Esophagus muscularis mucosa (tissue), 4 donors: Measurements from ENCODE around the gene HOXC11. TPM values are rescaled to one million over a fixed set of nuclear protein-coding genes. Genes with fewer than 3 reads are reported as not detected.

Experiments
- DNase-seq: peaks from one replicate; pipeline ENCODE4 v3.0.0-alpha.2; 2017; ENCODE audit errors: extremely low spot score
- H3K27ac ChIP-seq, 4 donors: fragments of 200-600 bp; sonication (generic); replicated peaks in 1 of 4; 1 replicate in 3 of 4; 2 replicates in 1 of 4; pipeline ENCODE4 v1.5.1; 2016 to 2019; ENCODE audit warnings: mild to moderate bottlenecking in 1 of 4
- H3K27me3 ChIP-seq, 4 donors: fragments of 200-600 bp; sonication (generic); one replicate each; pipeline versions ENCODE4 v1.5.1 to v1.6.0; 2016 to 2019
- H3K36me3 ChIP-seq, 4 donors: fragments of 200-600 bp; sonication (generic); one replicate each; pipeline ENCODE4 v1.5.1; 2016 to 2019
- H3K4me1 ChIP-seq, 4 donors: fragments of 200-600 bp; sonication (generic); one replicate each; pipeline ENCODE4 v1.5.1; 2016 to 2019
- H3K4me3 ChIP-seq, 4 donors: fragments of 200-600 bp; sonication (generic); 1 replicate in 2 of 4; 2 replicates in 2 of 4; pipeline ENCODE4 v1.5.1; 2016 to 2019; ENCODE audit warnings: mild to moderate bottlenecking in 4 of 4, moderate library complexity in 1 of 4
- H3K9me3 ChIP-seq, 4 donors: fragments of 200-600 bp; sonication (generic); 1 replicate in 3 of 4; 2 replicates in 1 of 4; pipeline ENCODE4 v1.5.1; 2016 to 2019
- EP300 ChIP-seq: sonication (generic); formaldehyde crosslinking; IDR thresholded peaks from one replicate; pipeline ENCODE4 v1.6.1; 2017; ENCODE audit warnings: antibody characterized with exemption
- POLR2A ChIP-seq: fragments of 450-650 bp; IDR thresholded peaks from one replicate; pipeline ENCODE4 v1.6.1; 2017; ENCODE audit warnings: antibody characterized with exemption, moderate library complexity, mild to moderate bottlenecking, low read depth
- POLR2AphosphoS5 ChIP-seq, 2 donors: sonication (generic); formaldehyde crosslinking; IDR thresholded peaks; one replicate each; pipeline ENCODE4 v1.6.1; 2017; ENCODE audit warnings: antibody characterized with exemption in 2 of 2
- WGBS: methylation state at CpG from one replicate; pipeline ENCODE4 v1.1.5; 2018; 5-methylcytosine and 5-hydroxymethylcytosine counted together
- intact Hi-C: fragments of 100-400 bp; cut with DNase I; formaldehyde crosslinking; loops from one replicate; pipeline ENCODE4 v1.15.1; 2023
- total RNA-seq, 4 donors: library from RNA; depleted of rRNA; stranded (reverse); fragments of >200 nt; gene quantifications; one replicate each; pipeline versions ENCODE4 v1.1.0 to v1.2.1, GENCODE V29; 2016
- TF ChIP-seq, protein P1 (sequence below), 3 experiments: fragments of 200-600 bp in 2 of 3; fragments of 450-650 bp in 1 of 3; sonication (generic) in 2 of 3; IDR thresholded peaks; one replicate each; pipeline ENCODE4 v1.5.1; 2017 to 2019; ENCODE audit warnings: antibody characterized with exemption in 3 of 3, mild to moderate bottlenecking in 2 of 3, moderate library complexity in 1 of 3

The HOXC11 gene
- total RNA-seq, 4 donors from 2014 or later = not detected

DNA sequence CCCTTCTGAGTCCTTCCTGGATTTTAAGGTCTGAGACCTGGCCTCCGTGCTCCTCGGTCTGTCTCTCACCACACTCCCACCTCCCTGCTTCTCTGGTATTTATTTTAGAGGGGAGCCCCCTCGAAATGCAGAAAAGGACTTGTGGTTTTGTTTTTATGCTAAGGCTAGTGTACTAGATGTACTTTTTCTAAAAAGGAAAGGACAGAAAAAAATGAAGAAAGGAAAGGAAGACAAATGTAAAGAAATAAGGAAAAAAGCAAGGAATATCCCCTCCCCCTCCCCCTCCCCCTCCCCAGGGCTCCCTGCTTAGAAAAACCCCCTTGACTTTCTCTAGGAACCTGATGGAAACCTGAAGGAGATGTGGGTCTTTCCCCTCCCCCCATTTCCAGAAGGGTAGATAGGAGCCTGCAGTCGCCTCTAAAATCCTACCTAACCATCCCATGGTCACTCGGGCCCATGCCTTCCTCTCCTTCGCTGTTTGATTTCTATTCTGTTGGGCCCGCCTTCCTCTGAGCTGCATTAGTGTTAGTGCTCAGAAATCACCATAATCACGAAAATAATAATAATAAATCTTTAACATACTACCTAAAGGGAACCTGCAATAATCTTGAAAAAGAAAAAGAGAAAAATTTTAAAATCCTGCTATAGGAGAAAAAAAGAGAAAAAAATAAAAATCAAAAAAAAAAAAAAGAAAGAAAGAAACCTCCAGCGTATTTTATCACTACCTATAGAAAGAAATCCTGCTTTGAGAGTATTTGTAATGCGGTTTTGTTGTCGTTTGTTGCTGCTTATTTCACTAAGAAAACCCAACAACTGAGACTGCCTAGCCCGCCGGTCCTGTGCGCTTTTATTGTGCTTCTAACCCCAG lies 39.0 kb downstream of the HOXC11 start:
- intact Hi-C loops = loop anchor here (10.0 kb wide), 1 partner anchor 353 kb away; the partner anchor contains the start of gene GPR84
- Histone ChIP-seq H3K9me3 (no peaks in the 10 kb centered on the region), H3K27ac (no peak overlapping the region), H3K4me3 (no peak overlapping the region), H3K4me1 (peaks cover 14 to 58% (median 31%) of the 10 kb centered on the region in 4 donors), H3K27me3 (peaks cover 11 to 99% (median 88%) of the 10 kb centered on the region in 4 donors), H3K36me3 (no peaks in the 10 kb centered on the region)
- WGBS = 28% methylated on average over 14 of the region's 14 CpGs
- TF ChIP-seq POLR2AphosphoS5 (IDR thresholded peaks at IDR 0.05) = no peak
- no peak for TF ChIP-seq EP300
- no peak for TF ChIP-seq POLR2A
- TF ChIP-seq, protein P1, sequence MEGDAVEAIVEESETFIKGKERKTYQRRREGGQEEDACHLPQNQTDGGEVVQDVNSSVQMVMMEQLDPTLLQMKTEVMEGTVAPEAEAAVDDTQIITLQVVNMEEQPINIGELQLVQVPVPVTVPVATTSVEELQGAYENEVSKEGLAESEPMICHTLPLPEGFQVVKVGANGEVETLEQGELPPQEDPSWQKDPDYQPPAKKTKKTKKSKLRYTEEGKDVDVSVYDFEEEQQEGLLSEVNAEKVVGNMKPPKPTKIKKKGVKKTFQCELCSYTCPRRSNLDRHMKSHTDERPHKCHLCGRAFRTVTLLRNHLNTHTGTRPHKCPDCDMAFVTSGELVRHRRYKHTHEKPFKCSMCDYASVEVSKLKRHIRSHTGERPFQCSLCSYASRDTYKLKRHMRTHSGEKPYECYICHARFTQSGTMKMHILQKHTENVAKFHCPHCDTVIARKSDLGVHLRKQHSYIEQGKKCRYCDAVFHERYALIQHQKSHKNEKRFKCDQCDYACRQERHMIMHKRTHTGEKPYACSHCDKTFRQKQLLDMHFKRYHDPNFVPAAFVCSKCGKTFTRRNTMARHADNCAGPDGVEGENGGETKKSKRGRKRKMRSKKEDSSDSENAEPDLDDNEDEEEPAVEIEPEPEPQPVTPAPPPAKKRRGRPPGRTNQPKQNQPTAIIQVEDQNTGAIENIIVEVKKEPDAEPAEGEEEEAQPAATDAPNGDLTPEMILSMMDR (IDR thresholded peaks at IDR 0.05) = no peak
- DNase-seq = no peak

GRCh38 chr12:54012631-54013409 lies 39.9 kb downstream of the HOXC11 start:
- H3K9me3 ChIP-seq = no peaks in the 10 kb centered on the region
- intact Hi-C loops = loop anchor here (10.0 kb wide), 1 partner anchor 352 kb away; the partner anchor contains the start of gene GPR84
- TF ChIP-seq POLR2A (no peak), EP300 (no peak), POLR2AphosphoS5 (IDR thresholded peaks at IDR 0.05) (no peak)
- TF ChIP-seq, protein P1 (IDR thresholded peaks at IDR 0.05) = no peak
- DNase-seq = no peak
- peaks cover 11 to 99% (median 87%) of the 10 kb centered on the region in 4 donors for H3K27me3 ChIP-seq
- no peak overlapping the region for H3K27ac ChIP-seq
- no peak overlapping the region for H3K4me3 ChIP-seq
- no peaks in the 10 kb centered on the region for H3K36me3 ChIP-seq
- H3K4me1 ChIP-seq = peaks cover 22 to 67% (median 41%) of the 10 kb centered on the region in 4 donors
- 31% methylated on average over 6 of the region's 6 CpGs for WGBS

- intact Hi-C loops = loop anchor here (10.0 kb wide), 1 partner anchor 350 kb away; the partner anchor contains the start of gene GPR84
- Histone ChIP-seq H3K27ac (no peak overlapping the region), H3K27me3 (peaks cover 5 to 100% (median 81%) of the 10 kb centered on the region in 4 donors), H3K4me1 (peaks cover 20 to 72% (median 49%) of the 10 kb centered on the region in 4 donors), H3K9me3 (no peaks in the 10 kb centered on the region), H3K36me3 (no peaks in the 10 kb centered on the region), H3K4me3 (peak overlapping the region; percentile 5 to 38 (median 25))
- WGBS = 6% methylated on average over 35 of the region's 36 CpGs
- DNase-seq = no peak
- TF ChIP-seq, protein P1 (IDR thresholded peaks at IDR 0.05) = no peak
- no peak for TF ChIP-seq EP300
- TF ChIP-seq POLR2AphosphoS5 (IDR thresholded peaks at IDR 0.05) = no peak
- no peak for TF ChIP-seq POLR2A
Observed at GRCh38 chr12:54014377-54015017, 41.6 kb downstream of the HOXC11 start.

GRCh38 chr12:54015018-54015931 lies 42.3 kb downstream of the HOXC11 start:
- peaks cover 22 to 74% (median 50%) of the 10 kb centered on the region in 4 donors for H3K4me1 ChIP-seq
- H3K27me3 ChIP-seq = peaks cover 0 to 100% (median 74%) of the 10 kb centered on the region in 4 donors
- H3K27ac ChIP-seq = no peak overlapping the region
- intact Hi-C loops = loop anchor here (10.0 kb wide), 1 partner anchor 350 kb away; the partner anchor contains the start of gene GPR84
- DNase-seq = no peak
- TF ChIP-seq POLR2A = no peak
- peak in 1 of 2 donors; percentile 29 for TF ChIP-seq POLR2AphosphoS5 (IDR thresholded peaks at IDR 0.05)
- TF ChIP-seq EP300 = no peak
- TF ChIP-seq, protein P1 (IDR thresholded peaks at IDR 0.05) = no peak
- 17% methylated on average over 22 of the region's 23 CpGs for WGBS
- H3K36me3 ChIP-seq = no peaks in the 10 kb centered on the region
- no peaks in the 10 kb centered on the region for H3K9me3 ChIP-seq
- no peak overlapping the region for H3K4me3 ChIP-seq
